ENCODE measurements around the gene SRGAP2B. TPM values are rescaled to one million over a fixed set of nuclear protein-coding genes. Genes with fewer than 3 reads are reported as not detected.
A peak's percentile ranks its signal among the peaks of the same experiment; 100 is the strongest.
"Not testable (repeated sequence)": the region's sequence is repeated elsewhere in the genome, so short reads cannot be mapped to it uniquely, and the experiment has no call there.

Gene SRGAP2B
- polyA plus RNA-seq, 1 donor (not counting 4 experiments of a cell fraction or from before 2014, with no cell fraction given), result 11.0 TPM

DNA sequence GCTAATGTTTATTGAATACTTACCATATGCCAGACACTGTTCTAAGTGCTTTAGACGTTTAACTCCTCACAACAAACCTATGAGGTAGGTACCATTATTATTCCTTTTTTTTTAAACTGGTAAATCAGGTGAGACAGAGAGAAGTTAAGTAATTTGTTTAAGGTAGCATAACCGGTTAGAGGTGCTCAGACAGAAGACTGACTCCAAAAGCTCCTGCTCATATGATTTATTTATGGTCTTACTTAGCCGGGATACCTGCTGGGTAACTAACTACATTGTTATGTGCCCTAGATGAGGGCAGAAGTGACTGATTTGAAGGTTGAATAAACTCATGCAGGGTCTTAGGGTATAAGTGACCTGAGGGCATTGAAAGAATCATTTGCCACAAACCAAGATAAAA lies 17.6 kb upstream of the SRGAP2B start:
- H2AFZ ChIP-seq (ENCODE audit: control insufficient read depth, low read length); H3K27ac ChIP-seq (ENCODE audit: control insufficient read depth, insufficient read depth, low read length); DNase-seq (ENCODE audit: low read depth, low spot score); dilution Hi-C loops (cut with MboI; ENCODE audit: extremely low pct_ligation_motif_present, low sequenced_read_pairs); H3K4me3 ChIP-seq (ENCODE audit: control insufficient read depth in 2 of 3, extremely low read depth in 1 of 3, insufficient read depth in 2 of 3, low read depth in 1 of 3, low read length in 3 of 3); H3K36me3 ChIP-seq (ENCODE audit: control insufficient read depth in 2 of 2, extremely low read depth in 1 of 2, insufficient read depth in 2 of 2, low read length in 2 of 2); H3K9ac ChIP-seq (ENCODE audit: control insufficient read depth, extremely low read depth, insufficient read depth, low read length); H4K20me1 ChIP-seq (ENCODE audit: control insufficient read depth, extremely low read depth, insufficient read depth, low read length); H3K4me2 ChIP-seq (ENCODE audit: control insufficient read depth, extremely low read depth, insufficient read depth, low read depth, low read length); H3K27me3 ChIP-seq (ENCODE audit: control insufficient read depth, extremely low read depth, insufficient read depth, low read length); H3K9me3 ChIP-seq (ENCODE audit: control insufficient read depth, low read depth, low read length); H3K79me2 ChIP-seq (ENCODE audit: control insufficient read depth, insufficient read depth, low read length); H3K9me1 ChIP-seq (ENCODE audit: control insufficient read depth, extremely low read depth, insufficient read depth, low read length); FAIRE-seq; H3K4me1 ChIP-seq (ENCODE audit: control insufficient read depth, extremely low read depth, insufficient read depth, low read length): not testable (repeated sequence)

DNA sequence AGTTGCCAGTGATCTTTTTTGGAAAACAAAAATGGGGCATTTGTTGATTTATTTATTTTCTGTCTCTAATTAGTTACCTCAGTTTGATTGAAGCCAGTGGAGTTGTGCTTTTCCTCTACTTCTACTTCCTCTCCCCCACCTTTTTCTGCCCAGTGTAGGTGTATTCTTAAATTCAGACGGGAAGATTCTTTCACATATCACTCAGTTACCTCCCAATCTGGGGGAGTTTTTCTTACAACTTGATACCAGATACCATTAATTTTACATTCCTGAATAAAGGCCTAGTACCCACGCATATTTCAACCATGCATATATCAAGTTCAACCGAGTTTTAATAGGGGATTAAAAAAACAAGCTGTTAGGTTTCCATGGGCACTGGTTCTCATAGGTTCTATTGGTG lies 16.5 kb upstream of the SRGAP2B start:
- H3K27me3 ChIP-seq (ENCODE audit: control insufficient read depth, extremely low read depth, insufficient read depth, low read length); FAIRE-seq: not testable (repeated sequence)

DNA sequence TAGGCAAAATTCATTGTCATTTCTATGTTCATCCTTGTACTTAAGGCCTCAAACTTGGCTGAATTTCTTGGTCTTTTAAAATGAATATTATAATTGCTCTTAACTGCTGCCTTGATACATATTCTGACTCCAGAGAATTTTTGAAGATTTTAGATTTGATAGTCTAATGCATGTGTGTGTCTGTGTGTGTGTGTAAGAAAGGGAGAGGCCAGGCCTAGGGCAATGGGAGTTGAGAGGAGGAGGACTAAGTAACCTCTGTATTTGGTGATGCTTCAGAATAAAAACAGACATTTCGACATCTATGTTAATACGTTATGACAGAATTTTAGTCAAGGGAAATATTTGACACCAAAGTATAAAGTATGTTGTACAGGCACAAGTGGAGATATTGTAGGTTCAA lies 8.2 kb upstream of the SRGAP2B start:
- H3K36me3 ChIP-seq (ENCODE audit: control insufficient read depth in 2 of 2, extremely low read depth in 1 of 2, insufficient read depth in 2 of 2, low read length in 2 of 2); H3K4me1 ChIP-seq (ENCODE audit: control insufficient read depth, extremely low read depth, insufficient read depth, low read length); H3K9me3 ChIP-seq (ENCODE audit: control insufficient read depth, low read depth, low read length); H3K4me3 ChIP-seq (ENCODE audit: control insufficient read depth in 2 of 3, extremely low read depth in 1 of 3, insufficient read depth in 2 of 3, low read depth in 1 of 3, low read length in 3 of 3); H3K4me2 ChIP-seq (ENCODE audit: control insufficient read depth, extremely low read depth, insufficient read depth, low read depth, low read length); H3K9me1 ChIP-seq (ENCODE audit: control insufficient read depth, extremely low read depth, insufficient read depth, low read length); H3K27ac ChIP-seq (ENCODE audit: control insufficient read depth, insufficient read depth, low read length); H3K27me3 ChIP-seq (ENCODE audit: control insufficient read depth, extremely low read depth, insufficient read depth, low read length); dilution Hi-C loops (cut with MboI; ENCODE audit: extremely low pct_ligation_motif_present, low sequenced_read_pairs); H3K9ac ChIP-seq (ENCODE audit: control insufficient read depth, extremely low read depth, insufficient read depth, low read length); H3K79me2 ChIP-seq (ENCODE audit: control insufficient read depth, insufficient read depth, low read length); H4K20me1 ChIP-seq (ENCODE audit: control insufficient read depth, extremely low read depth, insufficient read depth, low read length); FAIRE-seq; DNase-seq (ENCODE audit: low read depth, low spot score); H2AFZ ChIP-seq (ENCODE audit: control insufficient read depth, low read length): not testable (repeated sequence)

More for the DNA sequence above, 16.5 kb upstream of the SRGAP2B start:
- H4K20me1 ChIP-seq (ENCODE audit: control insufficient read depth, extremely low read depth, insufficient read depth, low read length); H3K4me3 ChIP-seq (ENCODE audit: control insufficient read depth in 2 of 3, extremely low read depth in 1 of 3, insufficient read depth in 2 of 3, low read depth in 1 of 3, low read length in 3 of 3); H3K9ac ChIP-seq (ENCODE audit: control insufficient read depth, extremely low read depth, insufficient read depth, low read length); H3K4me1 ChIP-seq (ENCODE audit: control insufficient read depth, extremely low read depth, insufficient read depth, low read length); H3K9me3 ChIP-seq (ENCODE audit: control insufficient read depth, low read depth, low read length); H3K4me2 ChIP-seq (ENCODE audit: control insufficient read depth, extremely low read depth, insufficient read depth, low read depth, low read length); dilution Hi-C loops (cut with MboI; ENCODE audit: extremely low pct_ligation_motif_present, low sequenced_read_pairs); H3K9me1 ChIP-seq (ENCODE audit: control insufficient read depth, extremely low read depth, insufficient read depth, low read length); H2AFZ ChIP-seq (ENCODE audit: control insufficient read depth, low read length); DNase-seq (ENCODE audit: low read depth, low spot score); H3K36me3 ChIP-seq (ENCODE audit: control insufficient read depth in 2 of 2, extremely low read depth in 1 of 2, insufficient read depth in 2 of 2, low read length in 2 of 2); H3K79me2 ChIP-seq (ENCODE audit: control insufficient read depth, insufficient read depth, low read length); H3K27ac ChIP-seq (ENCODE audit: control insufficient read depth, insufficient read depth, low read length): not testable (repeated sequence)

DNA sequence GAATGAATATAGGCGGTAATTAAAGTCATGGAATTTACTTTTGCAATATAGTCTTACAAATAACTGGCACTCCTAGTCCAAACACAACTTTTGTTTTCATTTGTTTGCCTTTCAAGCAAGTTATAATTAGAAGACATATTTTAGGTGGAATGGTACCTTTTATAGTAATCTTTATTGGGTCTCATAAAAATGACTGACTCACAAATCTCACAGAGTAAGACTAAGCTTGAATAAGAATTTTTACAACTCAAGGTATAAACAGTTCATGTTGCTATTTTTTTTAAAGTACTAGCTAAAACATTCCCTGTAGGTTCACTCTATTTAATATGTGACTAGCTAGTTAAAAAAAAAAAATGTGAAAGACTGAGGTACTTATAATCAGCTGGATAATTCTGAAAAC lies 6.6 kb upstream of the SRGAP2B start:
- H4K20me1 ChIP-seq (ENCODE audit: control insufficient read depth, extremely low read depth, insufficient read depth, low read length); H3K9me1 ChIP-seq (ENCODE audit: control insufficient read depth, extremely low read depth, insufficient read depth, low read length); H3K27me3 ChIP-seq (ENCODE audit: control insufficient read depth, extremely low read depth, insufficient read depth, low read length); DNase-seq (ENCODE audit: low read depth, low spot score); H3K36me3 ChIP-seq (ENCODE audit: control insufficient read depth in 2 of 2, extremely low read depth in 1 of 2, insufficient read depth in 2 of 2, low read length in 2 of 2); H3K4me3 ChIP-seq (ENCODE audit: control insufficient read depth in 2 of 3, extremely low read depth in 1 of 3, insufficient read depth in 2 of 3, low read depth in 1 of 3, low read length in 3 of 3); H3K4me1 ChIP-seq (ENCODE audit: control insufficient read depth, extremely low read depth, insufficient read depth, low read length); FAIRE-seq; H3K79me2 ChIP-seq (ENCODE audit: control insufficient read depth, insufficient read depth, low read length); H2AFZ ChIP-seq (ENCODE audit: control insufficient read depth, low read length); H3K9ac ChIP-seq (ENCODE audit: control insufficient read depth, extremely low read depth, insufficient read depth, low read length); dilution Hi-C loops (cut with MboI; ENCODE audit: extremely low pct_ligation_motif_present, low sequenced_read_pairs); H3K27ac ChIP-seq (ENCODE audit: control insufficient read depth, insufficient read depth, low read length); H3K9me3 ChIP-seq (ENCODE audit: control insufficient read depth, low read depth, low read length); H3K4me2 ChIP-seq (ENCODE audit: control insufficient read depth, extremely low read depth, insufficient read depth, low read depth, low read length): not testable (repeated sequence)

DNA sequence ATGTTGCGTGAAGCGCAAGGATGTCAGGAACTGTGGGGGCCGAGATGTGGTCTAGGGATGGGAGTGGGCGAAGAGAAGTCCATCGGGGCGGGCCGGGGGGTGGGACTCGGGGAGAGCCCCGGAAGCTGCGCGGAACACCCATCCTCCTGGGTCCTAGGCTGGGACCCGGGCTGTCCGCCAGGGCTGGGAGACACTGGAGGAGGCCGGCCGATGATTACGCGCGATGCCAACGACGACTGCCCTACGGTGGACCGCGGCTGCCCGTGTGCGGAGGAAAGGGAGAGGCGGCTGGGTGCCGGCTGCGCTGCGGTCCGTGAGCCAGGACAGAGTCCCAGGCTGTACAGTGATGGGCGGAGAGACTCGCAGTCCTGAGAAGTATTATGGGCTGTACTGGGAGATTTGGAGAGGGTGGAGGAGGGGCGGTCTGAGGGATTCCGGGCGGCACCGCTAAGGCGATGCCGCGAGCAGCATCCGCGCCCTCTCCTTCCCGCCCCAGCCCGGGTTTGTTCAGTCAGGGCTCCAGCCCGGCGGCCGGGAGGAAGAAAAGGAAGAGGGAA lies 395 bp downstream of the SRGAP2B start:
- H3K9me1 ChIP-seq (ENCODE audit: control insufficient read depth, extremely low read depth, insufficient read depth, low read length); dilution Hi-C loops (cut with MboI; ENCODE audit: extremely low pct_ligation_motif_present, low sequenced_read_pairs); H3K79me2 ChIP-seq (ENCODE audit: control insufficient read depth, insufficient read depth, low read length); H3K27ac ChIP-seq (ENCODE audit: control insufficient read depth, insufficient read depth, low read length); DNase-seq (ENCODE audit: low read depth, low spot score); H3K9me3 ChIP-seq (ENCODE audit: control insufficient read depth, low read depth, low read length); H3K36me3 ChIP-seq (ENCODE audit: control insufficient read depth in 2 of 2, extremely low read depth in 1 of 2, insufficient read depth in 2 of 2, low read length in 2 of 2); FAIRE-seq; H2AFZ ChIP-seq (ENCODE audit: control insufficient read depth, low read length); H3K4me1 ChIP-seq (ENCODE audit: control insufficient read depth, extremely low read depth, insufficient read depth, low read length); H4K20me1 ChIP-seq (ENCODE audit: control insufficient read depth, extremely low read depth, insufficient read depth, low read length); H3K9ac ChIP-seq (ENCODE audit: control insufficient read depth, extremely low read depth, insufficient read depth, low read length); H3K27me3 ChIP-seq (ENCODE audit: control insufficient read depth, extremely low read depth, insufficient read depth, low read length); H3K4me2 ChIP-seq (ENCODE audit: control insufficient read depth, extremely low read depth, insufficient read depth, low read depth, low read length): not testable (repeated sequence)
- H3K4me3 ChIP-seq (ENCODE audit: control insufficient read depth in 2 of 3, extremely low read depth in 1 of 3, insufficient read depth in 2 of 3, low read depth in 1 of 3, low read length in 3 of 3), result peak overlapping the region in 1 of 3 experiments; percentile 36
